Hepatocyte (in vitro differentiated cells): ENCODE measurements around the gene CERS3.

Source experiments
- EZH2phosphoT487 ChIP-seq: fragments of 200-600 bp; sonication (generic); IDR thresholded peaks from one replicate; pipeline ENCODE4 v1.6.1; 2018; ENCODE audit warnings: antibody characterized with exemption, mild to moderate bottlenecking, low read depth, moderate library complexity; ENCODE audit not compliant: unreplicated experiment, severe bottlenecking
- TF ChIP-seq, protein P1 (sequence below): fragments of 200-600 bp; sonication (generic); IDR thresholded peaks from 2 replicates; pipeline ENCODE4 v1.5.1; 2016; ENCODE audit warnings: antibody characterized with exemption, mild to moderate bottlenecking; ENCODE audit not compliant: poor library complexity

DNA sequence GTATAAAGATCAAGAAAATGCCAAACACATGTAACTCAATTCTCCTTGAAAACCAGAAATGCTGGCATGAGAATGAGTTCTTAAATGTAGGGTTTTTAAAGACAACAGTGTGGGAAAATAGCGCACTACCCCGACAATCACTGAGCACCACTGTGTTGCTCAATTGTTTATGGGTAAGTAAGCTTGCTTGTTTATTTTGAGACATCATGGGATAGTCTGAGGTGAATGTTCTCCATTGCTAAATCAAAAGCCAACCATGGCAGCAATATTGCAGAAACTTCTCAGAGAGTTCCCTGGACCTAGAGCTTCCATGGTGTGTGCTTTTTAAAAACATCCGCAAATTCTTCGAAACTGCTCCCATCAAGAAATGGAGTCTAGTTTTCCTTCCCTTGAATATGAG, 62.7 kb downstream of the CERS3 start:
- TF ChIP-seq, protein P1, sequence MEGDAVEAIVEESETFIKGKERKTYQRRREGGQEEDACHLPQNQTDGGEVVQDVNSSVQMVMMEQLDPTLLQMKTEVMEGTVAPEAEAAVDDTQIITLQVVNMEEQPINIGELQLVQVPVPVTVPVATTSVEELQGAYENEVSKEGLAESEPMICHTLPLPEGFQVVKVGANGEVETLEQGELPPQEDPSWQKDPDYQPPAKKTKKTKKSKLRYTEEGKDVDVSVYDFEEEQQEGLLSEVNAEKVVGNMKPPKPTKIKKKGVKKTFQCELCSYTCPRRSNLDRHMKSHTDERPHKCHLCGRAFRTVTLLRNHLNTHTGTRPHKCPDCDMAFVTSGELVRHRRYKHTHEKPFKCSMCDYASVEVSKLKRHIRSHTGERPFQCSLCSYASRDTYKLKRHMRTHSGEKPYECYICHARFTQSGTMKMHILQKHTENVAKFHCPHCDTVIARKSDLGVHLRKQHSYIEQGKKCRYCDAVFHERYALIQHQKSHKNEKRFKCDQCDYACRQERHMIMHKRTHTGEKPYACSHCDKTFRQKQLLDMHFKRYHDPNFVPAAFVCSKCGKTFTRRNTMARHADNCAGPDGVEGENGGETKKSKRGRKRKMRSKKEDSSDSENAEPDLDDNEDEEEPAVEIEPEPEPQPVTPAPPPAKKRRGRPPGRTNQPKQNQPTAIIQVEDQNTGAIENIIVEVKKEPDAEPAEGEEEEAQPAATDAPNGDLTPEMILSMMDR, result no peak
- no peak for TF ChIP-seq EZH2phosphoT487
